D721Med (cell line): ENCODE data around the gene GOPC.

Source experiments
- DNase-seq: peaks from one replicate; pipeline ENCODE4 v3.0.0; 2011; ENCODE audit warnings: low spot score; ENCODE audit not compliant: insufficient read length
- FAIRE-seq: peaks from 2 replicates; lab custom pipeline; 2011; peaks lifted over from hg19 to GRCh38; lab: Jason Lieb, UNC
- TF ChIP-seq, protein P1 (sequence below): IDR thresholded peaks from 2 replicates; pipeline ENCODE4 v1.5.1; 2012; ENCODE audit warnings: mild to moderate bottlenecking, control low read depth; ENCODE audit not compliant: insufficient read depth; ENCODE audit errors: missing control alignments

Gene GOPC

DNA sequence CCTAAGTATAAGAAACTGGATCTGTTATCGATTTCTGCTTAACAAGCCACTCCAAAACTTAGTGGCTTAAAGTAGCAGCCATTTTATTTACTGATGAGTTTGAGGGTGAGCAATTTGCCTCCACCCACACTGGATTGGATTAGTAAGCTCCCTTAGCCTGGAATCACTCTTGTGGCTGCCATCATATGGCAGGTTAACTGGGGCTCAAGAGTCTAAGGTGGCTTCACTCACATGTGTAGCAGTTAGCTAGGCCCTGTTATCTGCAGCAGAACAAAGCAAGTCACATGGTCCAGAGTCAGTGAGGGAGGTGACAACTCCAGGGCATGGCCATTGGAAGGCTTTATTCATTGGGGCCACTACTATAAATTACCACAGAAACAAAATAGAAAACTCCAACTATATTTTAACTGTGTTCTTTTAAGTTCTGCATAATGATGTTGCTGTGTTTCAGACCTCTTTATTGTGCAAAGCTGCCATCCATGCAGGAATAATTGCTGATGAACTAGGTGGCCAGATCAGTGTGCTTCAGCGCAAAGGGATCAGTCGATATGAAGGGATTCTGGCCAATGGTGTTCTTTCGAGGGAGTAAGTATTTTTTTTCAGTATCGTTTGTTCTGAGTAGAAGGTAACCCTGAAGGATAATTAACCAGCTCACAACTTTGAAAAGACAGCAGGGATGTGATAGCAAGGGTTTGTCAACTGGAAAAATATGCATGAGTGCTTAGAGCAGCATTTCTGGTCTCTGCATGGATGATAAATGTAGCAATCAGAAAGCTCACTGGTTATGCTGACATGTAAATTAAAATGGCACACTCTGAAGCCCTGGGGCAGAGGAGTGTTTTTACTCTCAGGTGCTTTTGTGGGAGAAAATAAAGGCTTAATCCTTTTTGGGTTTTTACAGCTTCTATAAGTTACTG, 70.2 kb downstream of the GOPC start:
- TF ChIP-seq, protein P1, sequence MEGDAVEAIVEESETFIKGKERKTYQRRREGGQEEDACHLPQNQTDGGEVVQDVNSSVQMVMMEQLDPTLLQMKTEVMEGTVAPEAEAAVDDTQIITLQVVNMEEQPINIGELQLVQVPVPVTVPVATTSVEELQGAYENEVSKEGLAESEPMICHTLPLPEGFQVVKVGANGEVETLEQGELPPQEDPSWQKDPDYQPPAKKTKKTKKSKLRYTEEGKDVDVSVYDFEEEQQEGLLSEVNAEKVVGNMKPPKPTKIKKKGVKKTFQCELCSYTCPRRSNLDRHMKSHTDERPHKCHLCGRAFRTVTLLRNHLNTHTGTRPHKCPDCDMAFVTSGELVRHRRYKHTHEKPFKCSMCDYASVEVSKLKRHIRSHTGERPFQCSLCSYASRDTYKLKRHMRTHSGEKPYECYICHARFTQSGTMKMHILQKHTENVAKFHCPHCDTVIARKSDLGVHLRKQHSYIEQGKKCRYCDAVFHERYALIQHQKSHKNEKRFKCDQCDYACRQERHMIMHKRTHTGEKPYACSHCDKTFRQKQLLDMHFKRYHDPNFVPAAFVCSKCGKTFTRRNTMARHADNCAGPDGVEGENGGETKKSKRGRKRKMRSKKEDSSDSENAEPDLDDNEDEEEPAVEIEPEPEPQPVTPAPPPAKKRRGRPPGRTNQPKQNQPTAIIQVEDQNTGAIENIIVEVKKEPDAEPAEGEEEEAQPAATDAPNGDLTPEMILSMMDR, result no peak
- DNase-seq (no peak), FAIRE-seq (no peak)

DNA sequence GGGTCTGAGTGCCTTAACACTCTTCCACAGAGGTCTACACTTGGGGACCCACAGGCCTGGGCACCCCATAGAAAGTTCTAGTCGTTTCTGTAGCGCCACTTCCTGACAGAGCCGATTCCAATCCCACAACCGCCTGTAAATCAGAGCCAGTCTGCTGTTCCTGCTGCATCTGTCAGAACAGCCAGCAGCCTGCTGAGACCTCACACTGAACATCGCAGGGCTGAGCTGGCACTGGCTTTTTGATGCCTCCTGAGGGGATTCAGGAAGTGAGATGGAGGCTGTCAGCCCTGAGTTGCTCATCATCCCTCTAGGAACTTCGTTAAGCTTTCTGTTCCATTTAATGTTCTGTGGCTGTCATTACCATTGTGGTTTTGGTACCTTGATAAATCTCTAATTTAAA, 71.0 kb downstream of the GOPC start:
- TF ChIP-seq, protein P1, result no peak
- FAIRE-seq (no peak), DNase-seq (no peak)

DNA sequence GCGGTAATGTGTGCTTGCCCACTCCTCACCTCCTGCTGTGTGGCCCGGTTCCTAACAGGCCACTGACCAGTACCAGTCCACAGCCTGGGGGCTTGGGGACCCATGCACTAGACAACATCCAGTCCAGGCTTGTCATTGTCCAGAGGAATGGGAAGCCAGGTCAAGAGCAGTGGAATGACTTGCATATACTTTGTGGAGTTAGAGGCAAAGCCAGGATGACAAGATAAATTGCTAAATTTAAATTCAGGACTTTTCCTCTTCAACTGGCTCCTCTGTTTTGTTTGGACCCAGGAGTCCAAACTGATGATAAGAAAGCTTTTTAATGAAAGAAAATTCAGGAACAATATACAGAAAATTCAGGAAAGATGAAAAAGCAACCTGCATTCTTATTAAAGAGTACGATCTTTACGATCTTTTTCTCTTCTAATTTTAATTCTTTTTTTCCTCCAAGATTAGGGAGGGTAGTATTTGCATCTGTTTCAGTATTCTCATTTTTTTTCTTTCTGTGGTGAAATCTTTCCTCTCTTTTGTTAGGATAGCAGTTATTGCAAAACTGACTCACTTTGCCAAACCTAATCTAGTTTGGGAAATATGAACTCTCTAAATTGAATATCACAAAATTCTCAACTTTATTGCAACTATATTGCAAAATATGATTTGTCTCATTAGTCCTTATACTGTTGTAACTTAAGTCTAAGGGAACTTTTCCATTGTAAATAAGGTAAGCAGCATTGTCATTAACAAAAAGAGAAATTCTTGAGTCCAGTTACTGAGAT, 71.7 kb downstream of the GOPC start:
- no peak for FAIRE-seq
- no peak for DNase-seq
- TF ChIP-seq, protein P1, result no peak

DNA sequence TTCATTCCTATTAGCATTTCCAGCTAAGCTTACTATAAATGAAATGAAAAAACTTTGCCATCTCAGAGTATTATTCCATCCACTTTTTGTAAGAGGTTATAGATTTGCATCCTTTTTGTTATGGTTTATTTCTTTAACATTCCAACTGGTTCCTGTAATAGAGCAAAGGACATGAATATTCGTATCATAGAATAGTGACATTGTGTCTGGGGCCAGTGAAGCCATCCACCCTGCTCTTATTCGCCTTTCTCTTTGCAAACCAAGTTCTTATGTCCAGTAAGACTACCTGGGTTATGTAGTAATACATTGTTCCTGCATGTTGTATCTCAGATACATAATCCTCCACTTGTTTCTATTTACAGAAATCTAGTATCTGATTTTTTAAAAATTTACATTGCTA, 76.7 kb downstream of the GOPC start:
- TF ChIP-seq, protein P1, result no peak
- DNase-seq, result no peak

DNA sequence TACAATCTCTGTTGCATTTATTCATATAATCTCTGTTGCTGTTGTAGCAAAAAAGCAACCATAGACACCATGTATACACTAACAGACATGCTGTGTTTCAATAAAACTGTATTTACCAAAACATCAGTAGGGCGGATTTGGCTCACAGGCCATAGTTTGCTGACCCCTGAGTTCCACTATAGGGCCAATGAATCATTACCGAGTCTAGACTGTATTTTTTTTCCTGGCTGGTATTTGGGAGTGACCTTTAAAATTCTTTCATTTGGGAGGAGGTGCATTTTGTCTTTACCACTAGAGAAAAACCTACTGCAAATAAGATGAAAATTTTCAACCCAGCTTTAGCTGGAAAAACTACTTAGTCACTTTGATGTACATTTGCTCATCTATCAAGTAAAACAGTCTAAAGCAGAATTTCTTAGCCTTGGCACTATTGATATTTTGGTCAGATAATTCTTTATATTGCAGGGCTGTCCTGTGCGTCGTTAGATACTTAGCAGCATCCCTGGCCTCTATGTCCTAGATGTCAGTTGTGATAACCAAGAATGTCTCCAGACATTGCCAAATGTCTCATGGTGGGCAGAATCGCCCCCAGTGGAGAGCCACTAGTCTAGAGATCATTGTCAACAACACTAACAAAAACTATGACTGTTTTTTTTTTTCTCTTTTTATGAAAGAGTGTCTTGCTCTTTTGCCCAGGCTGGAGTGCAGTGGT, 80.4 kb downstream of the GOPC start:
- DNase-seq (no peak), FAIRE-seq (no peak)
- TF ChIP-seq, protein P1, result no peak

More for the DNA sequence above, 76.7 kb downstream of the GOPC start:
- FAIRE-seq, result no peak

DNA sequence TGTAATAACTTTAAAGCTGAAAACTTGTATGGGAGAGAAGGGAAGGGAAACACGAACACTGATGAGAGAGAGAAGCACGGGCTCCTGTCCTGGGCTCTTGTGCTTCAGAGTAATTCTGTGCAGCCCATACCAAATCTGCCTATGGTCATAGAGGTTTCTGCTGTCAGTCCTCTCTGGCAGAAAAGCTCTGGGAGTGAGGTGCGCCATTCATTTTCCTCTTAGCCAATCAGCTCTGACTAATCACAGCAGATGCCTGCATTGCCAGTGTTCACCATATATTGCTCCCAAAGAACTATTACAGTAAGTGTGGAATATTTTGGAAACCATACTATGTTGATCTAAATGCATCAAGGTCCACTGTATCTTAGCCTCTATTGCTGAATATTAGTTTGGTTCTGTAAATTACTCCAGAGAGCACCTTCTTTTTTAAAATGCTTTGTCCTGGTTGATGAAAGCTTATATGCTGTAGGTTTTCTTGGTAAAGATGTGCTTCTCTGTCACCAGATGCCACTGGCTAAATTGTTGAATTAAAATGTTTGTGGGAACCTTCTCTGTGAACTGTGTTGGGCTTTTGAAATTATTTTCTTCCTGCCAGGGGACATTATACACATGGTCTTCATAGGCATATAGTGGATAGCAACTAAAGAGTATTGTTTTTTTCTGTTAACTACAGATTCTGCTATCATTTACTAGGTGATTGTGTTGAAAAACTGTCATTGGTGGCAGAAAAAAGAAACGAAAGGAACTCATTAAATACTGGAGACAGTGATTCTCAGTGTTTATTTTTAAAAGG, 81.5 kb downstream of the GOPC start:
- FAIRE-seq, result no peak
- TF ChIP-seq, protein P1, result no peak
- no peak for DNase-seq
